IMR-90 (cell line): ENCODE results near the gene ZNF541. TPM values are rescaled to one million over a fixed set of nuclear protein-coding genes. Genes with fewer than 3 reads are reported as not detected.

Experiments
- ATAC-seq: fragments of 200-7000 bp; cut with Tn5 transposase; 2 replicates; pipeline ENCODE4 v1.9.1; 2020; ENCODE audit warnings: low read depth, mild to moderate bottlenecking, moderate library complexity
- BruUV-seq: library from RNA; stranded (reverse); fragments of 400-500 nt; replicated peaks from 2 replicates; lab custom pipeline; 2021; lab: Mats Ljungman, UMichigan
- CTCF ChIA-PET: fragments of 300-600 bp; formaldehyde crosslinking; extraction: SDS; loops from one replicate; lab custom pipeline; 2021; ENCODE audit warnings: antibody characterized with exemption; lab: Yijun Ruan, JAX
- POLR2A ChIA-PET: fragments of 300-600 bp; sonication (Branson Sonifier 250); formaldehyde crosslinking; loops from one replicate; lab custom pipeline; 2022; ENCODE audit warnings: antibody characterized with exemption; ENCODE audit not compliant: unreplicated experiment; lab: Charles Lee
- DNase-seq: peaks from one replicate; pipeline ENCODE4 v3.0.0; 2013
- H2AFZ ChIP-seq: replicated peaks from 2 replicates; pipeline ENCODE3; 2013; ENCODE audit warnings: low read length, mild to moderate bottlenecking; ENCODE audit not compliant: poor library complexity
- H2AK5ac ChIP-seq: 2 replicates; pipeline ENCODE4 v1.6.1; 2013; ENCODE audit warnings: low read depth, low read length, inconsistent platforms
- H2AK9ac ChIP-seq: replicated peaks from 2 replicates; pipeline ENCODE3; 2013; ENCODE audit warnings: mild to moderate bottlenecking, low read depth, low read length, moderate library complexity; ENCODE audit not compliant: poor library complexity
- H2BK120ac ChIP-seq: 2 replicates; pipeline ENCODE4 v1.6.1; 2013; ENCODE audit warnings: low read depth, low read length, inconsistent platforms
- H2BK15ac ChIP-seq: 3 replicates; pipeline ENCODE4 v1.6.1; 2013; ENCODE audit warnings: low read depth, low read length, inconsistent platforms
- H2BK20ac ChIP-seq: 2 replicates; pipeline ENCODE4 v1.6.1; 2013; ENCODE audit warnings: low read depth, mild to moderate bottlenecking, inconsistent platforms, low read length, moderate library complexity
- H2BK5ac ChIP-seq: 2 replicates; pipeline ENCODE4 v1.6.1; 2013; ENCODE audit warnings: mild to moderate bottlenecking, low read depth, low read length, inconsistent platforms; ENCODE audit not compliant: poor library complexity, severe bottlenecking
- H3K14ac ChIP-seq: replicated peaks from 2 replicates; pipeline ENCODE4 v1.6.1; 2013; ENCODE audit warnings: low read depth, low read length, inconsistent platforms
- H3K18ac ChIP-seq: 2 replicates; pipeline ENCODE4 v1.6.1; 2013; ENCODE audit warnings: low read depth, low read length, control low read depth
- H3K23ac ChIP-seq: 2 replicates; pipeline ENCODE4 v1.6.1; 2013; ENCODE audit warnings: low read depth, low read length, inconsistent platforms
- H3K27ac ChIP-seq: 2 replicates; pipeline ENCODE4 v1.5.1; 2013; ENCODE audit warnings: mild to moderate bottlenecking, control low read depth, low read length; ENCODE audit not compliant: insufficient read depth
- H3K27me3 ChIP-seq: 2 replicates; pipeline ENCODE4 v1.6.1; 2013; ENCODE audit warnings: low read length; ENCODE audit not compliant: control insufficient read depth, insufficient read depth
- H3K36me3 ChIP-seq: 2 replicates; pipeline ENCODE4 v1.6.1; 2013; ENCODE audit warnings: low read length, mixed read lengths; ENCODE audit not compliant: control insufficient read depth, insufficient read depth
- H3K4ac ChIP-seq: 2 replicates; pipeline ENCODE4 v1.6.1; 2013; ENCODE audit warnings: low read depth, low read length, inconsistent platforms
- H3K4me1 ChIP-seq: 2 replicates; pipeline ENCODE4 v1.6.1; 2013; ENCODE audit warnings: low read length, mixed read lengths; ENCODE audit not compliant: control insufficient read depth, insufficient read depth
- H3K4me2 ChIP-seq: 2 replicates; pipeline ENCODE4 v1.6.1; 2013; ENCODE audit warnings: low read depth, mild to moderate bottlenecking, control low read depth, low read length, moderate library complexity
- H3K4me3 ChIP-seq: 2 replicates; pipeline ENCODE4 v1.5.1; 2013; ENCODE audit warnings: low read depth, mild to moderate bottlenecking, control low read depth, low read length, moderate library complexity; ENCODE audit not compliant: insufficient read depth
- H3K56ac ChIP-seq: 2 replicates; pipeline ENCODE4 v1.6.1; 2013; ENCODE audit warnings: low read length, inconsistent platforms; ENCODE audit not compliant: insufficient read depth; ENCODE audit errors: extremely low read depth
- H3K79me1 ChIP-seq, 2 experiments: 2 replicates each; pipeline ENCODE4 v1.6.1; 2013; ENCODE audit warnings: low read length in 2 of 2, inconsistent platforms in 1 of 2, low read depth in 1 of 2
- H3K9ac ChIP-seq: 2 replicates; pipeline ENCODE4 v1.6.1; 2013; ENCODE audit warnings: low read depth, low read length, control low read depth
- H3K9me1 ChIP-seq: 2 replicates; pipeline ENCODE4 v1.6.1; 2013; ENCODE audit warnings: low read length, inconsistent platforms; ENCODE audit not compliant: insufficient read depth
- H3K9me3 ChIP-seq: 2 replicates; pipeline ENCODE4 v1.6.1; 2013; ENCODE audit warnings: low read length; ENCODE audit not compliant: control insufficient read depth, insufficient read depth
- H4K20me1 ChIP-seq: 2 replicates; pipeline ENCODE4 v1.6.1; 2013; ENCODE audit warnings: low read length, inconsistent platforms; ENCODE audit not compliant: insufficient read depth
- H4K5ac ChIP-seq: 2 replicates; pipeline ENCODE4 v1.6.1; 2013; ENCODE audit warnings: mild to moderate bottlenecking, low read depth, low read length, control low read depth
- H4K8ac ChIP-seq, 2 experiments: 2 replicates each; pipeline ENCODE4 v1.6.1; 2013; ENCODE audit warnings: low read depth in 2 of 2, low read length in 2 of 2, control low read depth in 1 of 2, inconsistent platforms in 1 of 2
- H4K91ac ChIP-seq: 2 replicates; pipeline ENCODE4 v1.6.1; 2013; ENCODE audit warnings: low read depth, low read length, inconsistent platforms; ENCODE audit not compliant: insufficient read depth
- CEBPB ChIP-seq: IDR thresholded peaks from 2 replicates; pipeline ENCODE4 v1.6.1; 2012; ENCODE audit warnings: low read depth, low read length, improper control_type of control experiment
- CTCF ChIP-seq: conservative IDR thresholded peaks from 2 replicates; pipeline ENCODE4 v1.5.1; 2012; ENCODE audit warnings: mild to moderate bottlenecking, low read depth, low read length, improper control_type of control experiment
- ELK1 ChIP-seq: fragments of 150-350 bp; IDR thresholded peaks from 2 replicates; pipeline ENCODE4 v1.6.1; 2016; ENCODE audit warnings: low read depth, mild to moderate bottlenecking, low read length, moderate library complexity, borderline replicate concordance
- FOS ChIP-seq: fragments of 150-350 bp; IDR thresholded peaks from 2 replicates; pipeline ENCODE4 v1.6.1; 2016; ENCODE audit warnings: low read depth, low read length
- MXI1 ChIP-seq: IDR thresholded peaks from 2 replicates; pipeline ENCODE4 v1.6.1; 2012; ENCODE audit warnings: low read depth, mild to moderate bottlenecking, low read length, moderate library complexity, borderline replicate concordance
- POLR2A ChIP-seq: IDR thresholded peaks from 2 replicates; pipeline ENCODE4 v1.6.1; 2012; ENCODE audit warnings: mild to moderate bottlenecking, low read depth, low read length
- RAD21 ChIP-seq: IDR thresholded peaks from 2 replicates; pipeline ENCODE4 v1.6.1; 2012; ENCODE audit warnings: low read length, improper control_type of control experiment
- RCOR1 ChIP-seq: IDR thresholded peaks from 2 replicates; pipeline ENCODE4 v1.6.1; 2012; ENCODE audit warnings: mild to moderate bottlenecking, low read length, improper control_type of control experiment; ENCODE audit not compliant: insufficient replicate concordance
- WGBS, 2 experiments: methylation state at CpG; one replicate each; pipeline versions ENCODE4 v1.1.5 to v1.1.7; 2013; ENCODE audit warnings: missing lambda C conversion rate in 2 of 2; ENCODE audit not compliant: insufficient read length in 1 of 2; ENCODE audit errors: extremely low coverage in 2 of 2; 5-methylcytosine and 5-hydroxymethylcytosine counted together
- dilution Hi-C: fragments of 300-500 bp; cut with HindIII; formaldehyde crosslinking; loops from one replicate; pipeline ENCODE4 v1.14.3; 2018; ENCODE audit warnings: low sequenced_read_pairs; ENCODE audit not compliant: unreplicated experiment
- in situ Hi-C: fragments of 300-500 bp; cut with MboI; formaldehyde crosslinking; loops from 3 replicates; pipeline ENCODE4 v1.14.3; 2019; ENCODE audit warnings: low sequenced_read_pairs, inconsistent platforms, mixed read lengths
- intact Hi-C: fragments of 100-400 bp; cut with micrococcal nuclease; formaldehyde crosslinking; loops from 2 replicates; pipeline ENCODE4 v1.10.0; 2022
- polyA plus RNA-seq, 3 experiments: library from polyadenylated mRNA; depleted of rRNA; stranded (reverse); fragments of >200 nt; gene quantifications; 2 replicates each; pipeline ENCODE4 v1.2.3, GENCODE V29; 2012; ENCODE audit warnings: low replicate concordance in 1 of 3
- total RNA-seq: library from RNA; depleted of rRNA; stranded (reverse); fragments of >200 nt; gene quantifications from 2 replicates; pipeline ENCODE4 v1.2.3, GENCODE V29; 2012

The ZNF541 gene
- total and polyA plus RNA-seq, 2 of the 4 experiments (the other 2 are of a cell fraction): not detected

- Histone ChIP-seq H3K14ac (peak overlapping the region; percentile 65), H2BK15ac (no peak overlapping the region), H3K36me3 (peaks cover 10% of the 10 kb centered on the region), H3K9ac (peak overlapping the region; percentile 75), H3K18ac (peak overlapping the region; percentile 69; the same call in 1 of the 2 replicates), H3K9me3 (no peaks in the 10 kb centered on the region), H3K4me1 (peaks cover 18% of the 10 kb centered on the region), H3K9me1 (peaks cover 14% of the 10 kb centered on the region), H3K23ac (peak overlapping the region; percentile 90), H2BK120ac (peak overlapping the region; percentile 55; the same call in 1 of the 2 replicates), H3K27ac (peak overlapping the region; percentile 87), H2BK5ac (peak overlapping the region; percentile 61), H3K4ac (peak overlapping the region; percentile 83), H4K91ac (no peak overlapping the region; the same call in 1 of the 2 replicates), H3K27me3 (no peaks in the 10 kb centered on the region), H4K8ac (peak overlapping the region in 1 of 2 experiments; percentile 46; a peak in 1 of 4 replicates), H3K56ac (0 out of 2 replicates have a peak overlapping the region, but pooled peaks have one; percentile 20), H3K79me1 (peaks cover 20 to 67% of the 10 kb centered on the region in 2 experiments), H2AFZ (peak overlapping the region; percentile 90), H2BK20ac (no peak overlapping the region), H3K4me2 (peak overlapping the region; percentile 85), H2AK9ac (peak overlapping the region; percentile 99), H4K5ac (peak overlapping the region; percentile 81; the same call in 1 of the 2 replicates), H4K20me1 (peaks cover 54% of the 10 kb centered on the region), H2AK5ac (peak overlapping the region; percentile 83), H3K4me3 (peak overlapping the region; percentile 94)
- in situ Hi-C loops: no loop called here
- dilution Hi-C loops: no loop called here
- WGBS, 2 experiments: 1% methylated on average over 18 of the region's 50 CpGs; no CpG with 5 or more reads in 1 of the 2 experiments
- intact Hi-C loops: loop anchor here (2.0 to 5.0 kb wide), 4 partner anchors 53 to 173 kb away; no protein-coding TSS in a partner anchor
- POLR2A ChIA-PET: interaction anchor here (0.6 to 1.1 kb wide), 3 partner anchors 10 to 913 kb away, joined by 4 read pairs; no protein-coding TSS in a partner anchor
- CTCF ChIA-PET: interaction anchor here (0.5 to 0.8 kb wide), 3 partner anchors 36 to 1081 kb away, joined by 3 read pairs; no protein-coding TSS in a partner anchor
- BruUV-seq: no TSS peak
- TF ChIP-seq POLR2A (no peak), RAD21 (no peak; the same call in 1 of the 2 replicates), CTCF (no peak), MXI1 (no peak), RCOR1 (no peak), FOS (no peak), CEBPB (no peak), ELK1 (no peak)
- ATAC-seq (peak; percentile 4; the same call in 1 of the 2 replicates), DNase-seq (peak; percentile 26)
Measured at GRCh38 chr19:47609906-47610894, 37.3 kb upstream of the ZNF541 start.
